ENCODE results near the gene UBE4A.

UBE4A gene

GRCh38 chr11:118359295-118359958, at the start of gene UBE4A:
Gene UBE4A, plus strand, starts transcription at chr11:118359600. Its CDS starts 5,481 bp downstream, at chr11:118365081.
- peak; percentile 97 for DNase-seq

- DNase-seq, result no peak
Measured at GRCh38 chr11:118310271-118310670, 49.1 kb upstream of the UBE4A start.

DNA sequence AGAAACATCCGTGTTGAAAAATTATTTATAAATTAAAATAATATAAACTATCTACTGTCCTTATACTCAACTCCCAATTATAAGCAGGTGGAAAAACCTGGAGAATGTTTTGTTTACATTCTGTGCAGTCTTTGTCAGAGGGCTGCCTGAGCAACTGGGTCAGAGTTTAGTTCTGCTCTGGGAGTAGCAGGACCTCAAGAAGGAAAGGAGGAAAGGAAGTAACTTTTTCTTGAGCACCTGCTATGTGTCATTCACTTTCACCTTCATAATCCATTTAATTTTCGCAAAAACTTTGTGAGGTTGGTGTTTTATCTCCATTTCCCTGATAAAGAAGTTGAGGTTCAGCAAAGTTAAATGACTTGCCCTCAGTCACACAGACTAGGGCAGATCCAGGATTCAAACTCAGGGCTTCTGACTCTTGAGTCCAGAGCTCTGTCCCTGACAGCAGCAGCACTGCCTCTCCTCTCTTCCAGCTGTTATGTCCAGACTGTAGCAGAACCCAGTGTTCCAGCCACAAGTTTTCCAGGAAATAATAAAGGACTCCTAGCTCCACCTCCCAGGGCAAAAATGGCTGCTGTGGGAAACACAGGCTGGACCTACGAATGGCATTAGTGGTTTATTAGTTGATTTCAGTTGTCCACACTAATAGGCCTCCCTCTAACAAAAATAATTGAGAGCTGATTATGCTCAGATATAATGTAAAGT, 48.5 kb upstream of the UBE4A start:
- DNase-seq, result no peak

- no peak for DNase-seq
Measured at GRCh38 chr11:118311518-118311917, 47.9 kb upstream of the UBE4A start.

DNA sequence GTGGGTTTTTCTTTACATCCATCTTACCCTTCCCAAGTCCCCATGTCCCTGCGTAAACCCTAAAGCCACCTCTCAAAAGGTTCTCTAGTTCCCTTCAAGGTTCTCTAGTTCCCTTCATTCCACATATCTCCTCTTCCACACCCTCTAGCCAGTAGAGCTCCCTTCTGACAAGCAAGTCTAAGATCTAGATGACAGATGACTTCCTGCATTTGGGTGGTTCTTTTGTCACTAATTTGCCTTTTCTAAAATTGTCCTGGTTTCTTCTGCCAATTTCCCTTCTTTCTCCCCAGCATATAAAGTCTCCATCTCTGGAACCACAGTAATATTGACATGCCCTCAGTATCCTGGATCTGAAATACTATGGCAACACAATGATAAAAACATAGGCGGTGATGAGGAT, 47.1 kb upstream of the UBE4A start:
- DNase-seq, result no peak

- no peak for DNase-seq
Measured at GRCh38 chr11:118313242-118313641, 46.2 kb upstream of the UBE4A start.

DNA sequence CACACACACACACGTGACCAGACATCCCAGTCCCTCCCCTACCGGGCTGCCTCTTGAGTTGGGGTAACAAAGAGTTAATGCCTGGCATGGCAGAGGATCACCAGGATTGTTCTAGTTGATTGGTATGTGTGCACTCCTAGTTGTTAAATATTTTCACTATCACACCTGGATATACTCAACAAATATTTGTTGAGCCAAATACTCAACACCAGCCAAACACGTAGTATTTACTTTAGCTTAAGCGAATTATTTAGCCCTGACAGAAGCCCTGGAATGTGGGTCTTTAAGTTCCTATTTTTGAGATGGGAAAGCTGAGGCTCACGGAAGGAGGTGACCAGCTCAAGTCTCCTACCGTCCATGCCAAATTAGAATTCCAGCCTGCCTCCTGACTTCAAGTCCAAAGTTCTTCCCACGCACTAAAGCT, 44.4 kb upstream of the UBE4A start:
- no peak for DNase-seq

DNA sequence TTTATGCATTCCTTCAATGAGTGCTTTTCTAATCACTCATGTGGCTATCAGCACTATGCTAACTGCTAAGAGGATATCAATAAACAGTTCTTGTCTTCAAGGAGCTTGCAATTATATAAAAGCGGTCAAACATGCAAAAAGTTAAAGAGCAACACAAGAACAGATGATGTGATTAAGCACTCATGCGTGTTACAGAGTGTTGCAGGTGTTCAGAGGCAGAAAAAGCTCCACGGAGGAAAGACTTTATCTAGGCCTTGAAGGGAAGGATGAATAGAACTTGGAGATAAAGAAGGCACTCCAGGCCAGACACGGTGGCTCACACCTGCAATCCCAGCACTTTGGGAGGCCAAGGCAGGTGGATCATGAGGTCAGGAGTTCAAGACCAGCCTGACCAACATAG, 41.3 kb upstream of the UBE4A start:
- no peak for DNase-seq

GRCh38 chr11:118318581-118319336, 40.6 kb upstream of the UBE4A start:
- DNase-seq, result no peak

DNA sequence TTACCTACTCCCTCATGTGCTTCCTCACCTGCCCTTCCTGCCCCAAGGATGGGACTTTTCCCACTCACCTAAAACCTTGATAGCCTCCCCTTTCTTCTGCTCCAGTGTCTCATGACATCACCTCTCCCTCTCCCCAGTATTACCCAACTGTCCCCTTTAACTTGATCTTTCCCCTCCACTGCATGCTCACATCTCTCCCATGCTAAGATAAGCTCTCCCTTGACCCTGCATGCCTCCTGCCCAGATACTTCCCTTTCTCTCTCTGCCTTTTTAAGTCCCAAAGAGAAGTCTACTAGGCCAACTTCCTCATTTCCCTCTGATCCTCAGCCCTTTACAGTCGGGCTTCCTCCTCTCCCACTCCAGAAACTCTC, 40.1 kb upstream of the UBE4A start:
- DNase-seq, result no peak

GRCh38 chr11:118320515-118320914, 38.9 kb upstream of the UBE4A start:
- no peak for DNase-seq

DNA sequence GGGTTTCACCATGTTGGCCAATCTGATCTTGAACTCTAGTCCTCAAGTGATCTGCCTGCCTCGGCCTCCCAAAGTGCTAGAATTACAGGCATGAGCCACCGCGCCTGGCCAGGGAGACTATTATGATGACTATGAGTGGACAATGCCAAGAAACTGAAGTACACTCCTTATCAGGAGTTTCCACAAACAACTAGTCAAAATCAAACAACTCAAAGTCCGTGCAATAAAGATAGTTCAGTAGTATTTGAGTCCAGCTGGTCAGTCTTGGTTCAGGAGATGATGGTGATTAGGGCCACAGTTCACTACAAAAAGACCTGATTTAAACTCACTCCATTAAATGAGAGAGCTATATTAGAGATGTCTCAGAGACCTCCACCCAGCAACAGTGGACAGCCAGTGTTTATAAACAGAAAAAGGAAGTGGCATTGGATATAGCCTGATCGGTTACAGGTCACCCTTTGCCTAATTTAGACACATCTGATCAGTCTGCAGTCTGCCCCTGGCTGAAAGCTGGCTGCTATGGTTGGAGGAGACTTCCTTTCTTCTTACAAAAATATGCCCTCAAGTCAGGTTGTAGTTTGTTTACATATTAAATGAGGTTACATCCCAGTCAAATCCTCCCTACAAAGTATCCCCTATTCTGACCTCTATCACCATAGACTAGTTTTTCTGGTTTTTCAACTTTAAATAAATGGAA, 37.9 kb upstream of the UBE4A start:
- DNase-seq, result no peak

- no peak for DNase-seq
Measured at GRCh38 chr11:118322721-118323120, 36.7 kb upstream of the UBE4A start.

DNA sequence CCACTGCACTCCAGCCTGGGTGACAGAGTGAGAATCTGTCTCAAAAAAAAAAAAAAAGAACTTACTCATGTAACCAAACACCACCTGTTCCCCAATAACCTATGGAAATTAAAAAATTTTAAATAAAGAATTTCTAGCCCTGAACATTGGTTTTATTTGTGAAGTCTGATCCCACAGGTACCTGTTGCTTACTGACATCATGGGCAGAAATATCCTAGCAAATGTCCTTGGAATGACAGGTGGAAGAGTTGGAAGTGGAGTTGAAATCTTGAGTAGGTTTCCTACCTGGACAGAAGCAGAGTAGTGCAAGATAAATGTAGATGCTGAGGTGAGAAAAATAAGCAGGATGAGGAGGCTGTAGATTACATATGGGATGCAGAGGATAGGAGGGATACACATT, 34.1 kb upstream of the UBE4A start:
- DNase-seq, result no peak

GRCh38 chr11:118328745-118329144, 30.7 kb upstream of the UBE4A start:
- DNase-seq, result no peak

DNA sequence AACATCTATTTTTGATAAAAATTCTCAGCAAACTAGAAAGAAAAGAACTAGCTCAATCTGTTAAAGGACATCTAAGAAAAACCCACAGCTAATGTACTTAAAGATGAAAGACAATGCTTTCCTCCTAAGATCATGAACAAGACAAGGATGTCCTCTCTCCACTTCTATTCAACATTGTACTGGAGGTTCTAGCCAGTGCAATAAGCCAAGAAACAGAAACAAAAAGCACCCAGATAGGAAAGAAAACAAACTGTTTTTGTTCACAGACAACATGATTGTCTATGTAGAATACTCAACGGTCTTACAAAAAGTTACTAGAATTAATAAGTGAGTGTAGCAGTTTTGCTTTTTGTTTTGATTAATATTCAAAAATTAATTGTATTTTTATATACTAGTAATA, 24.7 kb upstream of the UBE4A start:
- no peak for DNase-seq

DNA sequence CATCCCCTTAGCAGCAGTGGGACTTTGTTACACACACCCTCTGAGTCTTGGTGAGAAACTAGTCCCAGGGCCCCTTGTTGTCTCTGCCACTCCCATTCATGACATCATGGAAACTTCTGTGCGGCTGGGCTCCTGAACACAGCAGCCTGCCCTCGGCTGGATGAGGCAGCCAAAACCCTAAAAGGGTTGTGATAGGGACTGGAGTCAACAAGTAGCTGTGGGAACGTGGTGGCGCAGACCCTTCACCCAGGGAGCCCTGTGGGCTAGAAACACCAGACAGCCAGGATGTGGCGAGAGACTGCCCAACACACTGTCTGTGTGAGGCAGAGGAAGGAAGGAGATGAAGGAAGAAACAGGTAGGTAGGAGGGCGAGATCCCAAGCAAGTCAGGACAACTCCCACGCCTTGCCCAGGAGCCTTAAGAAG, 20.8 kb upstream of the UBE4A start:
- DNase-seq, result peak; percentile 83

GRCh38 chr11:118339281-118339961, 20.0 kb upstream of the UBE4A start:
- DNase-seq, result peak; percentile 22

GRCh38 chr11:118340449-118340848, 19.0 kb upstream of the UBE4A start:
- no peak for DNase-seq

- no peak for DNase-seq
Measured at GRCh38 chr11:118341261-118341660, 18.1 kb upstream of the UBE4A start.

DNA sequence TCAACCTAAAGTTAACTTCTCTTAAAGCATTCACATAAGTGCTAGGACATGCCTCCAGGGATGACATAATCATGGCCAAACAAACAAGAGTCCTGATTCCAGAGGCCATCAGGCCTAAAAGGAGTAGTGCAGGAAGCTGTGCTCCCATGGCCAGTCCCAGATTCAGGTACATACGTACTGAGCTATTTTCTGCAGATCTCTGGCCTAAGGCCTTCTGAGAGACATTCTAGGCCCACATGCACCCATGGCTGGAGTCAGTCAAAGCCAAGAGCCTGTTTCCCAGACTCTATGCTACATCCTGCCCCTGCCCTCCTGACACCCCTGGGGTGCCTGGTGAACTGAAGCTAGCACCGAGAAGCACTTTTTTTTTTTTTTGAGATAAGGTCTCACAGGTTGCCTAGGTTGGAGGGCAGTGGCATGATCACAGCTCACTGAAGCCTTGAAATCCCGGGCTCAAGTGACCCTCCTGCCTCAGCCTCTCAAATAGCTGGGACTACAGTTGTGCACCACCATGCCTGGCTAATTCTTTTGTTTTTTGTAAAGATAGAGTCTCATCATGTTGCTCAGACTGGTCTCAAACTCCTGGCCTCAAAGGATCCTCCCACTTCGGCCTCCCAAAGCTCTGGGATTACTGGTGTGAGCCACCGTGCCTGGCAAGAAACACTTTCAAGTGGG, 17.4 kb upstream of the UBE4A start:
- peak; percentile 18 for DNase-seq

- DNase-seq, result peak; percentile 75
Measured at GRCh38 chr11:118342503-118343161, 16.8 kb upstream of the UBE4A start, which contains the start of gene CD3D. Gene CD3D, minus strand, starts transcription at chr11:118342705. Its CDS starts 98 bp downstream, at chr11:118342607.

Measured in activated naive CD4-positive, alpha-beta T cell treated with Interleukin-2 at 50 U/mL for 16 hours (primary cell).